Spleen (tissue), 7 donors: ENCODE results near the gene ICAM2.

Experiments
- POLR2A ChIP-seq, 3 donors: fragments of 450-650 bp; IDR thresholded peaks; one replicate each; pipeline ENCODE4 v1.5.1; 2017; ENCODE audit warnings: antibody characterized with exemption in 3 of 3, mild to moderate bottlenecking in 1 of 3
- POLR2AphosphoS5 ChIP-seq, 3 donors: sonication (generic); formaldehyde crosslinking; IDR thresholded peaks; one replicate each; pipeline ENCODE4 v1.5.1; 2017; ENCODE audit warnings: antibody characterized with exemption in 3 of 3
- TF ChIP-seq, protein P1 (sequence below), 11 experiments: fragments of 200-600 bp in 7 of 11; fragments of 450-650 bp in 4 of 11; sonication (generic) in 4 of 11; IDR thresholded peaks in 8 of 11; conservative IDR thresholded peaks in 3 of 11; 1 replicate in 7 of 11; 2 replicates in 4 of 11; pipeline versions ENCODE4 v1.4.0 to v1.8.0; 2016 to 2021; ENCODE audit warnings: antibody characterized with exemption in 11 of 11, inconsistent platforms in 4 of 11, mild to moderate bottlenecking in 1 of 11
- donor health status: DM: no; HTN: no; CAD: no; lungs with moderate emphysema.
- donor health status: DM: no; HTN: no; CAD: no.
- donor health status: DM: no; HTN: no; CAD: no.

GRCh38 chr17:63988741-63989621, 31.5 kb downstream of the ICAM2 start:
- TF ChIP-seq, protein P1, sequence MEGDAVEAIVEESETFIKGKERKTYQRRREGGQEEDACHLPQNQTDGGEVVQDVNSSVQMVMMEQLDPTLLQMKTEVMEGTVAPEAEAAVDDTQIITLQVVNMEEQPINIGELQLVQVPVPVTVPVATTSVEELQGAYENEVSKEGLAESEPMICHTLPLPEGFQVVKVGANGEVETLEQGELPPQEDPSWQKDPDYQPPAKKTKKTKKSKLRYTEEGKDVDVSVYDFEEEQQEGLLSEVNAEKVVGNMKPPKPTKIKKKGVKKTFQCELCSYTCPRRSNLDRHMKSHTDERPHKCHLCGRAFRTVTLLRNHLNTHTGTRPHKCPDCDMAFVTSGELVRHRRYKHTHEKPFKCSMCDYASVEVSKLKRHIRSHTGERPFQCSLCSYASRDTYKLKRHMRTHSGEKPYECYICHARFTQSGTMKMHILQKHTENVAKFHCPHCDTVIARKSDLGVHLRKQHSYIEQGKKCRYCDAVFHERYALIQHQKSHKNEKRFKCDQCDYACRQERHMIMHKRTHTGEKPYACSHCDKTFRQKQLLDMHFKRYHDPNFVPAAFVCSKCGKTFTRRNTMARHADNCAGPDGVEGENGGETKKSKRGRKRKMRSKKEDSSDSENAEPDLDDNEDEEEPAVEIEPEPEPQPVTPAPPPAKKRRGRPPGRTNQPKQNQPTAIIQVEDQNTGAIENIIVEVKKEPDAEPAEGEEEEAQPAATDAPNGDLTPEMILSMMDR (IDR thresholded peaks at IDR 0.05 in 8 of 11, conservative IDR thresholded peaks at IDR 0.05 in 3 of 11) = no peak
- TF ChIP-seq POLR2A (IDR thresholded peaks at IDR 0.05) = no peak
- TF ChIP-seq POLR2AphosphoS5 (IDR thresholded peaks at IDR 0.05) = no peak
